ENCODE measurements around the gene BCO1.

Gene BCO1

GRCh38 chr16:81276323-81276722 is 37.8 kb downstream of the BCO1 start:
- no peak for DNase-seq (ENCODE audit: low read depth)

- no peak for DNase-seq (ENCODE audit: low read depth)
Observed at GRCh38 chr16:81277541-81278080, 39.1 kb downstream of the BCO1 start.

GRCh38 chr16:81278526-81278925 is 40.0 kb downstream of the BCO1 start:
- DNase-seq (ENCODE audit: low read depth), result no peak

GRCh38 chr16:81279392-81279791 is 40.9 kb downstream of the BCO1 start:
- no peak for DNase-seq (ENCODE audit: low read depth)

- no peak for DNase-seq (ENCODE audit: low read depth)
Observed at GRCh38 chr16:81280393-81280792, 41.9 kb downstream of the BCO1 start.

- no peak for DNase-seq (ENCODE audit: low read depth)
Observed at GRCh38 chr16:81283044-81283443, 44.6 kb downstream of the BCO1 start.

GRCh38 chr16:81284995-81285600 is 46.6 kb downstream of the BCO1 start:
- no peak for DNase-seq (ENCODE audit: low read depth)

GRCh38 chr16:81286190-81286589 is 47.7 kb downstream of the BCO1 start:
- DNase-seq (ENCODE audit: low read depth), result no peak

- DNase-seq (ENCODE audit: low read depth), result no peak
Observed at GRCh38 chr16:81291117-81291516, 52.6 kb downstream of the BCO1 start.

- no peak for DNase-seq (ENCODE audit: low read depth)
Observed at GRCh38 chr16:81292936-81293335, 54.4 kb downstream of the BCO1 start.

- no peak for DNase-seq (ENCODE audit: low read depth)
Observed at GRCh38 chr16:81293909-81294802, 55.7 kb downstream of the BCO1 start.

GRCh38 chr16:81296631-81297030 is 58.1 kb downstream of the BCO1 start:
- no peak for DNase-seq (ENCODE audit: low read depth)

- no peak for DNase-seq (ENCODE audit: low read depth)
Observed at GRCh38 chr16:81307770-81308169, 69.3 kb downstream of the BCO1 start.

GRCh38 chr16:81310045-81310644 is 71.7 kb downstream of the BCO1 start:
- no peak for DNase-seq (ENCODE audit: low read depth)

- DNase-seq (ENCODE audit: low read depth), result no peak
Observed at GRCh38 chr16:81311762-81312161, 73.3 kb downstream of the BCO1 start.

- no peak for DNase-seq (ENCODE audit: low read depth)
Observed at GRCh38 chr16:81313701-81314602, 75.5 kb downstream of the BCO1 start.

GRCh38 chr16:81314603-81315270 is 76.2 kb downstream of the BCO1 start, which contains the start of gene GAN:
GAN (plus strand) TSS chr16:81314962; CDS start chr16:81315114, 152 bp downstream.
- peak; percentile 89 for DNase-seq (ENCODE audit: low read depth)

GRCh38 chr16:81315271-81316175 is 77.0 kb downstream of the BCO1 start:
- peak; percentile 29 for DNase-seq (ENCODE audit: low read depth)

- DNase-seq (ENCODE audit: low read depth), result no peak
Observed at GRCh38 chr16:81316176-81316496, 77.6 kb downstream of the BCO1 start.

- DNase-seq (ENCODE audit: low read depth), result no peak
Observed at GRCh38 chr16:81318711-81319110, 80.2 kb downstream of the BCO1 start.

Measured in stimulated activated CD8-positive, alpha-beta memory T cell treated with anti-CD3 and anti-CD28 coated beads, Interleukin-12 subunit alpha, Interleukin-12 subunit beta, amount 100 ng/mL, for 4 hours (primary cell).